ENCODE results near the gene CYP4V2.
A peak's percentile ranks its signal among the peaks of the same experiment; 100 is the strongest.

The CYP4V2 gene

DNA sequence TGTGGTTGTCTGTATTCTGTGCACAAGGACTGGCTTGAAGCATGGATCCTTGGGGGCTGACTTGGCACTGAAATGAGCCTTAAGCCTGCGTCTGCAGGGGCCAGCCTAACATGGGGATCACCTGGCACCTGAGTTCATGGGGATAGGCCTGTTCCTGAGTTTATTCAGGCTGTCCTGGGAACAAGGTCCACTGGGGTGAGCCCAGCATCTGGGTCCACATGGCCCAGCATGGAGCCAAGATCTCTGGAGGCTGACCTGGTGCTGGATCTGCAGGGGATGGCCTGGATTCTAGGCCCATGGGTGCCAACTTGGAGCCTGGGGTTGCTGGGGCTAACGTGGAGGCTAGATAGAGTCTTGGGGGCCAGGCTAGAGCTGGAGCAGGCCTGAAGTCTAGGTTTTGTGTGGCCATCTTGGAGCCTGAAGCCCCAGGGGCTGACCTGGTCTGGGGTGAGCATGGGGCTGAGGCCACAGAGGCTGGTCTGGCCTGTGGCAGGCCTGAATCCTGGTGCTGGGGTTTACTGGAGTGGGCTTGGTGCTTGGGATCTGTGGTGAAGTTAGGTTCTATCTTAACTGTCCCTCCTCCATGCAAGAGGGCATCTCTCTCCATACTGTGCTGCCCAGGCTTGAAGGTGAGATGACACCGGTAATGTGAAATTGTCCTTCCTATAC, 35.3 kb downstream of the CYP4V2 start:
- CTCF ChIA-PET: no interaction called here
- TF ChIP-seq ARNT (IDR thresholded peaks at IDR 0.05): no peak
- POLR2A ChIA-PET: no interaction called here
- DNase-seq (ENCODE audit: extremely low spot score): no peak

DNA sequence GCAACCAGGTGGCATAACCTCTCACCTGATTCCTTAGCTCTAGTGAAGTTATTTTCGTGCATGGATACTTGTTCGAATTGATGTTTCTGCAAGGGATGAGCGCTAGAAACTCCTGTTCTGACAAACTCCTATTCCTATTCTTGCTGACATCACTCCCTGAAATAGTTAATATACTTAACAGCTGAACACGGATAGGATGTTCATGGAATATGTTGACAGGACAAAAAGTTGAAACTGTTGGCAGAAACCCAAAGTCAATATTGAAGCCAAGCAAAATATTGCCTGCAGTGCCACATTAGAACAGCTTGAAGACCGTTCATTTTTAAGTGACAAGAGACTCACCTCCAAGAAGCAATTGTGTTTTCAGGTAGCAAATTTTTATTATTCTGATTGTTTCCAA, 35.9 kb downstream of the CYP4V2 start, which contains the start of gene KLKB1:
KLKB1 (plus strand) TSS at position 287 of the 400 bp plus-strand sequence. CDS start 689 bp downstream, outside the sequence.
- ChIA-PET CTCF (no interaction called here), POLR2A (no interaction called here)
- no peak for TF ChIP-seq FOXM1 (IDR thresholded peaks at IDR 0.05; ENCODE audit: borderline replicate concordance)
- TF ChIP-seq L3MBTL2 (conservative IDR thresholded peaks at IDR 0.05): no peak
- TF ChIP-seq ARNT (IDR thresholded peaks at IDR 0.05): no peak
- TF ChIP-seq HDGF (IDR thresholded peaks at IDR 0.05; ENCODE audit: borderline replicate concordance): no peak
- TF ChIP-seq FOXK2 (IDR thresholded peaks at IDR 0.05): no peak
- TF ChIP-seq LEF1 (IDR thresholded peaks at IDR 0.05; ENCODE audit: borderline replicate concordance): no peak
- no peak for TF ChIP-seq NFRKB (IDR thresholded peaks at IDR 0.05)
- peak; percentile 9 for DNase-seq (ENCODE audit: extremely low spot score)

DNA sequence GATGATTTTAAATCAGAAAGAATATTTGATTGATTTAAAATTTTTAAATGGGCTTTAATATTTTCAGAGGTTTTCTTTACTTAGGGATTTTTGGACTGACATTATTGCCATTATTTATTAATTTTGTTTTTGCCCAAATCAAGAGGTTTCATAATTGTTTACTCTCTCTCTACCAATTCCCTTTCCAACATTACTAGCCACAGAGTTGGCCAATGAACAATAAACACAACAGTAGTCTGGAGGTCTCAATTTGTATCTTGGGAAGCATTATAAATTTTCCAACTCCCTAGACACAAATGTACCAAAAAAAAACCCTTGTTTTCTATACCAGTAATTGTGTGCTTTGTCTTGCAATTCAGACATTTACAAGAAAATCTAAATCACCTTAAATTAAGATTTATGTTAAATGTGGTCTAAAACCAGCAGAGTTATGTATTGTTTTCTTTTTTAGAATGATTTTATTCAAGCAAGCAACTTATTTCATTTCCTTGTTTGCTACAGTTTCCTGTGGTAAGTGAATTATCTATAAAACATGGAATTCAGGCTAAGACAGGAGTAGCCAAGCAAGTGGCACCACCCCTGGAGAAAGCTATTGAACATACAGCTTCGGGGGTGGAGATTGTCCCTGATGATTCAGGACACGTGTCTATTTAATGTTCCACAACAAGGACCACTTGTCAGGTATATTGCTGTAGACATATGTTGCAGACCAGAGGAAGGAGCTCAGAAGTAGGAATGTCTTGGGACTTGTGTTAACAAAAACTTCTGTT, 36.6 kb downstream of the CYP4V2 start:
- POLR2A ChIA-PET: no interaction called here
- TF ChIP-seq ZNF384 (IDR thresholded peaks at IDR 0.05) (no peak), SP1 (IDR thresholded peaks at IDR 0.05) (no peak), TARDBP (IDR thresholded peaks at IDR 0.05) (no peak)
- DNase-seq (ENCODE audit: extremely low spot score): no peak
- CTCF ChIA-PET: no interaction called here

DNA sequence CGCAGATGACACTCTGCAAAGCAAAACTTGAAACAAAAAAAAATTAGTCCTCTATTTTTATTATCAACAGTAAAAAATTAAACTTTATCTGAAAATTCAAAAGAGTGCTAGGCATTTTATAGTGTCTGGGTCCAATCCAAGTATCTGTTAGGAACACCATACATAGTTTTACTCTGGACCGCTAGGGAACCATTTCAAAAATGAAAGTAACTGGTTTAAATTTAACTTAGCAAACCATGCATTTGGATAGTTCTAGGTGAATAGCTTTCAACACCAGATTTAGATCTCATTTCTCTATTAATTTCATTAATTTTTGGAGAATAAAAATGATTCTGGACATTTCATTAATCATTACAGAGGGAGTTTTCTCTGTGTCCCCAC, 37.1 kb downstream of the CYP4V2 start:
- ChIA-PET CTCF (no interaction called here), POLR2A (no interaction called here)
- TF ChIP-seq ZNF384 (IDR thresholded peaks at IDR 0.05): no peak
- no peak for TF ChIP-seq FOXK2 (IDR thresholded peaks at IDR 0.05)
- TF ChIP-seq ELF4 (IDR thresholded peaks at IDR 0.05): no peak
- no peak for TF ChIP-seq LEF1 (IDR thresholded peaks at IDR 0.05; ENCODE audit: borderline replicate concordance)
- TF ChIP-seq, protein P1, sequence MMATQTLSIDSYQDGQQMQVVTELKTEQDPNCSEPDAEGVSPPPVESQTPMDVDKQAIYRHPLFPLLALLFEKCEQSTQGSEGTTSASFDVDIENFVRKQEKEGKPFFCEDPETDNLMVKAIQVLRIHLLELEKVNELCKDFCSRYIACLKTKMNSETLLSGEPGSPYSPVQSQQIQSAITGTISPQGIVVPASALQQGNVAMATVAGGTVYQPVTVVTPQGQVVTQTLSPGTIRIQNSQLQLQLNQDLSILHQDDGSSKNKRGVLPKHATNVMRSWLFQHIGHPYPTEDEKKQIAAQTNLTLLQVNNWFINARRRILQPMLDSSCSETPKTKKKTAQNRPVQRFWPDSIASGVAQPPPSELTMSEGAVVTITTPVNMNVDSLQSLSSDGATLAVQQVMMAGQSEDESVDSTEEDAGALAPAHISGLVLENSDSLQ (IDR thresholded peaks at IDR 0.05): no peak
- TF ChIP-seq ARNT (IDR thresholded peaks at IDR 0.05): no peak
- DNase-seq (ENCODE audit: extremely low spot score): no peak

DNA sequence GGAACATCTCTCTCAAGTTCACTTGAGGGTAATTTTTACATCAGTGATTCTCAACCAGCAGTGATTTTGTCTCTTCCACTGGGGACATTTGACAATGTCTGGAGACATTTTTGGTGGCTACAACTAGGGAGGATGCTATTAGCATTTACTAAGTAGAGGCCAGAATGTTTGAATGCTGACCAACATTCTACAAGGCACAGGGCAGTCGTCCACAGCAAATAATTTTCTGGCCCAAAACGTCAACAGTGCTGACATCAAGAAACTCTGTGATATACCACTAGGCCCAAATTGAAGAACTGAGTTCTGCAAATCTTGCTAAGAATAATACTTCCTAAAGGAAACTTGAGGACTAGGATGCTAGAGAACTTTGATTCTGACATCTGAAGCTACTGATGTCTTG, 43.0 kb downstream of the CYP4V2 start:
- no peak for DNase-seq (ENCODE audit: extremely low spot score)
- TF ChIP-seq L3MBTL2 (conservative IDR thresholded peaks at IDR 0.05) (no peak), ZNF384 (IDR thresholded peaks at IDR 0.05) (no peak), TARDBP (IDR thresholded peaks at IDR 0.05) (no peak), FOXK2 (IDR thresholded peaks at IDR 0.05) (no peak), NFRKB (IDR thresholded peaks at IDR 0.05) (no peak), BHLHE40 (IDR thresholded peaks at IDR 0.05; ENCODE audit: borderline replicate concordance) (no peak), HDGF (IDR thresholded peaks at IDR 0.05; ENCODE audit: borderline replicate concordance) (no peak), ELF4 (IDR thresholded peaks at IDR 0.05) (no peak), ARNT (IDR thresholded peaks at IDR 0.05) (no peak), LEF1 (IDR thresholded peaks at IDR 0.05; ENCODE audit: borderline replicate concordance) (no peak), FOXA1 (IDR thresholded peaks at IDR 0.05) (no peak), SP1 (IDR thresholded peaks at IDR 0.05) (no peak), FOXM1 (IDR thresholded peaks at IDR 0.05; ENCODE audit: borderline replicate concordance) (no peak)
- POLR2A ChIA-PET: no interaction called here
- CTCF ChIA-PET: no interaction called here

DNA sequence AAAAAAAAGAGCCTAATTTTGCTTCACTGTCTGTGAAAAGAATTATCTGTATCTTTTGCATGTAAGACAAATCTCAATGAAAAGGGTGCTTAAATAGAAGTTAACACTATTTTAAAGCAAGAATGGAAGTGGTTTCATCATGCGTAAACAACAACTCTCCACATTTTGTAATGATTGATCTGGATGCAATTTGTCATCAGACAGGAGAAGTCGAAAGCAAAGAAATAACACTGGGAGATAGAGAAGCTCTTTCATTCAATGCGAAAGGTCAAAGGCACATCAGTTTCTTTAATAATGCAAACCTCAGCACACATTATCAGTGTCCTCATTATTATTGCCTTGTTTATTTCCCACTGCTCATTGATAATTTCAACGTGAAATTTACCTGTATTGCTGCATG, 44.8 kb downstream of the CYP4V2 start:
- ChIA-PET POLR2A (no interaction called here), CTCF (no interaction called here)
- no peak for DNase-seq (ENCODE audit: extremely low spot score)
- no peak for TF ChIP-seq TARDBP (IDR thresholded peaks at IDR 0.05)
- TF ChIP-seq ARNT (IDR thresholded peaks at IDR 0.05): no peak
- TF ChIP-seq CTBP1 (IDR thresholded peaks at IDR 0.05; ENCODE audit: borderline replicate concordance): no peak
- no peak for TF ChIP-seq NFRKB (IDR thresholded peaks at IDR 0.05)
- no peak for TF ChIP-seq LEF1 (IDR thresholded peaks at IDR 0.05; ENCODE audit: borderline replicate concordance)
- TF ChIP-seq, protein P1 (IDR thresholded peaks at IDR 0.05): no peak
- no peak for TF ChIP-seq FOXM1 (IDR thresholded peaks at IDR 0.05; ENCODE audit: borderline replicate concordance)
- TF ChIP-seq ELF4 (IDR thresholded peaks at IDR 0.05): no peak
- no peak for TF ChIP-seq ZNF384 (IDR thresholded peaks at IDR 0.05)
- TF ChIP-seq L3MBTL2 (conservative IDR thresholded peaks at IDR 0.05): no peak
- no peak for TF ChIP-seq FOXA1 (IDR thresholded peaks at IDR 0.05)
- TF ChIP-seq SP1 (IDR thresholded peaks at IDR 0.05): no peak
- TF ChIP-seq HDGF (IDR thresholded peaks at IDR 0.05; ENCODE audit: borderline replicate concordance): no peak
- no peak for TF ChIP-seq SUZ12 (IDR thresholded peaks at IDR 0.05)
- TF ChIP-seq BHLHE40 (IDR thresholded peaks at IDR 0.05; ENCODE audit: borderline replicate concordance): no peak
- TF ChIP-seq FOXK2 (IDR thresholded peaks at IDR 0.05): no peak

DNA sequence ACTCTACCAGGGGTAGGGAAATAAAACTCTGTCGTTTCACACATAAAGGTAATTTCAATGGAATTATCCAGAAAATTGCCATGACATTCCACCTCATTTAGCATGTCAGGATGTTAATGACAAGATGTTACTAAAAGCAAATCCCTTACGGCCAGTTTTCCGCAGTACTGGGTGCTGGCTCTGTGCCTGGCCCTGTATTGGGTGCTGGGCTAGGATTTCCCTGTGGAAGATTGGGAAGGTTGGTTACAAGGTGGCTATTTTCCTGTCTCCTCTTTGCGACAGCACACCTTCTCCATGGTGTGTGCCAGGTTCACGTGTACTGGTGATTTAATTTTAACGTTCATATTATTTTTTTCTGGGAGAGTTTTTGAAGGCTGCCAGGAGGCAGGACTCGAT, 49.1 kb downstream of the CYP4V2 start:
- ChIA-PET POLR2A (no interaction called here), CTCF (no interaction called here)
- TF ChIP-seq SP1 (IDR thresholded peaks at IDR 0.05): no peak
- no peak for TF ChIP-seq FOXA1 (IDR thresholded peaks at IDR 0.05)
- no peak for TF ChIP-seq LEF1 (IDR thresholded peaks at IDR 0.05; ENCODE audit: borderline replicate concordance)
- TF ChIP-seq ZNF384 (IDR thresholded peaks at IDR 0.05): no peak
- no peak for TF ChIP-seq NFRKB (IDR thresholded peaks at IDR 0.05)
- TF ChIP-seq SUZ12 (IDR thresholded peaks at IDR 0.05): no peak
- no peak for TF ChIP-seq CTBP1 (IDR thresholded peaks at IDR 0.05; ENCODE audit: borderline replicate concordance)
- DNase-seq (ENCODE audit: extremely low spot score): no peak

All from HEK293T (cell line).